HUES48 (cell line): Measurements from ENCODE around the gene CA11.

Experiments
- H3K27ac ChIP-seq: one replicate; pipeline ENCODE4 v1.7.0; 2013; ENCODE audit warnings: low read depth, low read length, inconsistent platforms
- H3K27me3 ChIP-seq: 2 replicates; pipeline ENCODE4 v1.6.1; 2013; ENCODE audit warnings: mild to moderate bottlenecking, low read length; ENCODE audit not compliant: control insufficient read depth, insufficient read depth
- H3K36me3 ChIP-seq: 2 replicates; pipeline ENCODE4 v1.6.1; 2013; ENCODE audit warnings: low read length; ENCODE audit not compliant: control insufficient read depth, insufficient read depth
- H3K4me1 ChIP-seq: 2 replicates; pipeline ENCODE4 v1.6.1; 2013; ENCODE audit warnings: mild to moderate bottlenecking, low read length; ENCODE audit not compliant: control insufficient read depth, insufficient read depth
- H3K4me3 ChIP-seq: 2 replicates; pipeline ENCODE4 v1.5.1; 2013; ENCODE audit warnings: mild to moderate bottlenecking, low read depth, low read length
- H3K9ac ChIP-seq: 2 replicates; pipeline ENCODE4 v1.6.1; 2013; ENCODE audit warnings: mild to moderate bottlenecking, low read depth, low read length, moderate library complexity
- H3K9me3 ChIP-seq: 2 replicates; pipeline ENCODE4 v1.6.1; 2013; ENCODE audit warnings: low read length; ENCODE audit not compliant: control insufficient read depth, insufficient read depth

Gene CA11

DNA sequence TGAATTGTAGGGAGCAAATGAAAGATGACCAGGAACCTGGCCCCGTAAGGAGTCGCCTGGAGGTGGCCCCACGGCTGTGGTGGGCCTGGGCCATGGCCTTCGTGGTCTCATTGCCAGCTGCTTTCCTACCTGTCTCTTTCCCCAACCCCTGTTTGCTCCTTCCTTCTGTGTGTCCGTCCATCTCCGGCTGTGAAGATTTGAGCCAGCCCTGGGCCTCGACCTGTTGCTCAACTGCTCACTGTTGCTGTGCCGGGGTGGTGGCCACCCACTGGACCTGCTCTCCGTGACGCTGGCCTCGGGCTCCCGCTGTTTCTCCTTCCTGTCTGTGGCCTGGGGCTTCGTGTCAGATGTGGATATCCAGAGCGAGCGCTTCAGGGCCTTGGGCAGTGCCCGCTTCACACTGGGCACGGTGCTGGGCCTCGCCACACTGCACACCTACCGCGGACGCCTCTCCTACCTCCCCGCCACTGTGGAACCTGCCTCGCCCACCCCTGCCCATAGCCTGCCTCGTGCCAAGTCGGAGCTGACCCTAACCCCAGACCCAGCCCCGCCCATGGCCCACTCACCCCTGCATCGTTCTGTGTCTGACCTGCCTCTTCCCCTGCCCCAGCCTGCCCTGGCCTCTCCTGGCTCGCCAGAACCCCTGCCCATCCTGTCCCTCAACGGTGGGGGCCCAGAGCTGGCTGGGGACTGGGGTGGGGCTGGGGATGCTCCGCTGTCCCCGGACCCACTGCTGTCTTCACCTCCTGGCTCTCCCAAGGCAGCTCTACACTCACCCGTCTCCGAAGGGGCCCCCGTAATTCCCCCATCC is 17.3 kb downstream of the CA11 start:
- Histone ChIP-seq H3K9ac (no peak overlapping the region), H3K27me3 (no peaks in the 10 kb centered on the region), H3K4me3 (no peak overlapping the region), H3K27ac (no peak overlapping the region), H3K36me3 (peaks cover 20% of the 10 kb centered on the region), H3K4me1 (peaks cover 24% of the 10 kb centered on the region), H3K9me3 (no peaks in the 10 kb centered on the region)

DNA sequence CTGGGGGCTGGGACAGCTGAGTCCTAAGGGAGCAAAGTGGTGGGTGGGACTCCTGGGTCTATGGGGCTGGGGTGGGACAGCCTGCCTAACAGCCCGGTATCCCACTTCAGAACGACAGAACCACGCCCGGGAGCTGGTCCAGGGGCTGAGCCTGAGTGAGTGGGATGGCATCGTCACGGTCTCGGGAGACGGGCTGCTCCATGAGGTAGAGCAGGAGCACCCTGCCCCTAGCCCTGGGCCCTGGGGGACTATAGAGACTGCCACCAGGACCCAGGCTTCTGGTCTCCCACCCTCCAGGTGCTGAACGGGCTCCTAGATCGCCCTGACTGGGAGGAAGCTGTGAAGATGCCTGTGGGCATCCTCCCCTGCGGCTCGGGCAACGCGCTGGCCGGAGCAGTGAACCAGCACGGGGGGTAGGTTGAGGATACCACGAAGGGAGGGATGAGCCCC is 18.1 kb downstream of the CA11 start:
- no peaks in the 10 kb centered on the region for H3K27me3 ChIP-seq
- H3K27ac ChIP-seq, result peak overlapping the region; percentile 66
- no peaks in the 10 kb centered on the region for H3K9me3 ChIP-seq
- H3K9ac ChIP-seq, result no peak overlapping the region
- H3K4me1 ChIP-seq, result peaks cover 30% of the 10 kb centered on the region
- H3K36me3 ChIP-seq, result peaks cover 17% of the 10 kb centered on the region; the same call in 1 of the 2 replicates
- H3K4me3 ChIP-seq, result no peak overlapping the region

GRCh38 chr19:48627201-48627864 is 18.7 kb downstream of the CA11 start:
- peak overlapping the region; percentile 66 for H3K27ac ChIP-seq
- H3K4me1 ChIP-seq, result peaks cover 30% of the 10 kb centered on the region
- H3K9ac ChIP-seq, result no peak overlapping the region
- H3K4me3 ChIP-seq, result no peak overlapping the region
- H3K9me3 ChIP-seq, result no peaks in the 10 kb centered on the region
- peaks cover 17% of the 10 kb centered on the region; the same call in 1 of the 2 replicates for H3K36me3 ChIP-seq
- no peaks in the 10 kb centered on the region for H3K27me3 ChIP-seq

DNA sequence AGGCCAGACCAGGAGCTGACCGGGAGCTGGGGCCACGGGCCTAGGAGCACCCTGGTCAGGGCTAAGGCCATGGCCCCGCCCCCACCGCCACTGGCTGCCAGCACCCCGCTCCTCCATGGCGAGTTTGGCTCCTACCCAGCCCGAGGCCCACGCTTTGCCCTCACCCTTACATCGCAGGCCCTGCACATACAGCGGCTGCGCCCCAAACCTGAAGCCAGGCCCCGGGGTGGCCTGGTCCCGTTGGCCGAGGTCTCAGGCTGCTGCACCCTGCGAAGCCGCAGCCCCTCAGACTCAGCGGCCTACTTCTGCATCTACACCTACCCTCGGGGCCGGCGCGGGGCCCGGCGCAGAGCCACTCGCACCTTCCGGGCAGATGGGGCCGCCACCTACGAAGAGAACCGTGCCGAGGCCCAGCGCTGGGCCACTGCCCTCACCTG is 20.1 kb downstream of the CA11 start:
- Histone ChIP-seq H3K27ac (no peak overlapping the region), H3K4me3 (no peak overlapping the region)

GRCh38 chr19:48624791-48625723 is 20.9 kb downstream of the CA11 start:
- Histone ChIP-seq H3K27ac (peak overlapping the region; percentile 85), H3K4me3 (peak overlapping the region; percentile 80), H3K27me3 (no peaks in the 10 kb centered on the region), H3K9me3 (no peaks in the 10 kb centered on the region), H3K4me1 (peaks cover 18% of the 10 kb centered on the region), H3K36me3 (peaks cover 22% of the 10 kb centered on the region), H3K9ac (0 out of 2 replicates have a peak overlapping the region, but pooled peaks have one; percentile 62)

More for the DNA sequence above, 20.1 kb downstream of the CA11 start:
- H3K9me3 ChIP-seq, result no peaks in the 10 kb centered on the region
- H3K36me3 ChIP-seq, result peaks cover 22% of the 10 kb centered on the region
- peaks cover 24% of the 10 kb centered on the region for H3K4me1 ChIP-seq
- no peaks in the 10 kb centered on the region for H3K27me3 ChIP-seq
- no peak overlapping the region for H3K9ac ChIP-seq

DNA sequence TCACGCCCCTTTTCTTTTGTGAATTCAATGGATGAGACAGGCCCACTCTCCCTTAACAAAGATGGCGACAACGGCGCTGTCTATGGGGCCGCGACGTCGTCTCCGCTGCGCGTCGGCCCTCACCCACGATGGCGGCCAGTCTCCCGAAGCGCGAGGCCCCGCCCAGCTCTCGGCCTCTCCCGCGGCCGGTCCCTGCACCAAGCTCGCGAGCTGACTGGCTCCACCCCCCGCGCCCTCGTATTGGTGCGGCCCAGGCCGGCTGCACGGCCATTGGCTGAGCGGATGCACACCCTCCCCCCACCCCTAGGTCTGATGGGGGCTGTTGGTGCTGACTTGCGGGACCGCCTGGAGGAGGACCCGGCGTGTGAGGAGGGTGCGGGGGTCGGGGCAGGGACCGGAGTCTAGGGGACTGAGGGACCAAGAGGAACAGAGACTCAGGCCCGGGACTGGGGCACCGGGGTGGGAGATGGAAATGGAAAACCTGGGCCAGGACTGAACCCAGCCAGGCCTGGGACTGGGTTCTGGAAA is 21.9 kb downstream of the CA11 start:
- peaks cover 15% of the 10 kb centered on the region for H3K4me1 ChIP-seq
- H3K4me3 ChIP-seq, result peak overlapping the region; percentile 80
- no peaks in the 10 kb centered on the region for H3K27me3 ChIP-seq
- peak overlapping the region; percentile 67 for H3K9ac ChIP-seq
- H3K36me3 ChIP-seq, result peaks cover 22% of the 10 kb centered on the region
- no peaks in the 10 kb centered on the region for H3K9me3 ChIP-seq
- peak overlapping the region; percentile 86 for H3K27ac ChIP-seq

DNA sequence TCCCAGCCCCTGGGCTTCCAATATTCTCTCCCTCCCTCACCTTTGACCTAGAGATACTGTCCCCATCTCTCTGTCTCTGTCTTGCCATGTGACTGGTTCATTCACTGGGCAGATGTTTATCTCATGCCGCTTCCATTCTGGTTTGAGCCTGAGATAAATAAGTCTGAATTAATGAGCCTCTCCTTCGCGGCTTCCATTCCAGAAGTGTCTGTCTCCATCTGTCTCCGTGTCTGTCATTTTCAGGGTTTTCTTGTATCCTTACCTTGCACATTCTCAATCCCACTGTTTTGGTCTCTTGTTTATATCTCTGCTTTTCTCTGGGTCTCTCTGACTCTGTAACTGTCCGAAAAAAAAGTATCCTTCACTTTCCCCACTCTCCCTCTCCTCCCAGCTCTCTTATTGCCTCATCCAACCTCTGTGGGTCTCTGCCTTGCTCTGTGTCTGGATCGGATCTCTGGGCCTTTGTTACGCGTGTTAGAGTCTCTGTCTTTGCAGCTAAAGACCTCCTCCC is 22.4 kb downstream of the CA11 start:
- Histone ChIP-seq H3K27me3 (no peaks in the 10 kb centered on the region), H3K4me3 (peak overlapping the region; percentile 64), H3K9me3 (no peaks in the 10 kb centered on the region), H3K4me1 (peaks cover 15% of the 10 kb centered on the region), H3K9ac (peak overlapping the region; percentile 67), H3K27ac (peak overlapping the region; percentile 86), H3K36me3 (peaks cover 21% of the 10 kb centered on the region)

GRCh38 chr19:48619692-48620585 is 26.0 kb downstream of the CA11 start:
- peaks cover 38% of the 10 kb centered on the region for H3K36me3 ChIP-seq
- H3K4me1 ChIP-seq, result peaks cover 33% of the 10 kb centered on the region
- H3K27me3 ChIP-seq, result no peaks in the 10 kb centered on the region

DNA sequence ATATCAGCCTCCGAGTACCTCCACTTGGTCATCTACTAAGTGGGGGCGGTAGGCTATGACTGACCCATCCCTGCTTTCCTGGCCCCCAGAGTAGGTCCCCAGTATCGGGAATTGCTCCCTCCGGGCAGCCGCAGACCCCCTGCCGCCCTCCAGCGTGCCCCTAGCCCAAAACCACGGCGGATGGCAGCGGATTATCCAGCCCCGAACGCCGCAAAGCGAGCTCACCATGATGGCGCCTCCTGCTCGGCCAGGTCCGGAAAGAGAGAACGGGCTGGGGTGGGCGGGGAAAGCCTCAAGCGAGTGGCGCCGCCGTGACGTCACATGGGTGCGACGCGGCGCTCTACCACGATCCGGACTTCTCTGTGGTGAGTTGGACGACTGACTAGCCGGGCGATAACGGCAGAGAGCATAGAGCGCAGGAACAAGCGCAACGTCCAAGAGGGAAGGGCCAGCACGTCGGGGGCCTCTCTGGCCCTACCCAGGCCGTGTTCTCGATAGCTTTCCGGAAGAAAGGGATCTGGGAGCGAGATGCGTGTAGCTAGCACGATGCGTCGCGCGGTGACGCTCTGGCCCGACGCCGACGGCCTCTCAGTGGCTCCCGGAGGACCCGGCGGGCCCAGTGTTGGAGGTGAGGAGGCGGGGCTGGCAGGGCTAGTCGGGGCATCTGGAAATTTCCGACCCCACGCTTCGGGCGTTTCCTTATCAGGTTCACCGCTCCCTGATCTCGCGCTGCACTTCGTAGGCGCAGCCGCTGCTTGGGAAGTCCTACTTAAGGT is 26.9 kb downstream of the CA11 start, which contains the start of the genes RPL18 and SPHK2:
TSS of gene RPL18 (minus strand) at position 263 of the 776 bp plus-strand sequence. CDS start at position 228, 35 bp downstream.
TSS of gene SPHK2 (plus strand) at position 591 of the 776 bp plus-strand sequence. CDS start 1,009 bp downstream, outside the sequence.
- H3K36me3 ChIP-seq, result peaks cover 38% of the 10 kb centered on the region
- H3K9me3 ChIP-seq, result no peaks in the 10 kb centered on the region
- peak within 1 kb of the TSS; percentile 98 for H3K9ac ChIP-seq
- H3K4me1 ChIP-seq, result peaks cover 39% of the 10 kb centered on the region
- H3K27me3 ChIP-seq, result no peaks in the 10 kb centered on the region
- peak within 1 kb of the TSS; percentile 95 for H3K4me3 ChIP-seq
- peak within 1 kb of the TSS; percentile 95 for H3K27ac ChIP-seq

More at GRCh38 chr19:48619692-48620585, 26.0 kb downstream of the CA11 start:
- H3K9me3 ChIP-seq, result no peaks in the 10 kb centered on the region
- H3K9ac ChIP-seq, result peak overlapping the region; percentile 67
- peak overlapping the region; percentile 95 for H3K4me3 ChIP-seq
- H3K27ac ChIP-seq, result peak overlapping the region; percentile 95
